ENCODE data around the gene ZNF576. TPM values are rescaled to one million over a fixed set of nuclear protein-coding genes. Genes with fewer than 3 reads are reported as not detected.
A peak's percentile ranks its signal among the peaks of the same experiment; 100 is the strongest.

ZNF576 gene
- total and polyA plus RNA-seq, 2 donors (not counting 3 experiments of a cell fraction or from before 2014, with no cell fraction given), result 19.5 to 27.7 TPM

- Histone ChIP-seq H3K4me2 (ENCODE audit: insufficient read depth, low read length) (no peak overlapping the region), H4K20me1 (replicated peaks; ENCODE audit: control insufficient read depth, extremely low read depth, insufficient read depth, low read length) (no peaks in the 10 kb centered on the region), H3K9ac (replicated peaks; ENCODE audit: extremely low read depth, insufficient read depth, low read length) (no peak overlapping the region), H3K27ac (ENCODE audit: insufficient read depth, low read depth, low read length) (no peak overlapping the region), H3K4me3 (replicated peaks in 1 of 3; ENCODE audit: insufficient read depth in 1 of 3, low read depth in 1 of 3, low read length in 3 of 3) (no peak overlapping the region), H3K9me1 (replicated peaks; ENCODE audit: control insufficient read depth, extremely low read depth, insufficient read depth, low read length) (no peaks in the 10 kb centered on the region), H2AFZ (ENCODE audit: low read depth, low read length) (no peak overlapping the region), H3K36me3 (ENCODE audit: control insufficient read depth in 2 of 2, extremely low read depth in 1 of 2, insufficient read depth in 2 of 2, low read length in 2 of 2) (peaks cover 2 to 30% of the 10 kb centered on the region in 2 experiments), H3K9me3 (replicated peaks; ENCODE audit: control insufficient read depth, insufficient read depth, low read length) (no peaks in the 10 kb centered on the region), H3K4me1 (ENCODE audit: control insufficient read depth, extremely low read depth, insufficient read depth, low read length) (no peaks in the 10 kb centered on the region), H3K27me3 (ENCODE audit: control insufficient read depth in 2 of 2, insufficient read depth in 2 of 2, low read length in 2 of 2) (no peaks in the 10 kb centered on the region), H3K79me2 (ENCODE audit: control insufficient read depth, insufficient read depth, low read length) (no peaks in the 10 kb centered on the region)
- dilution Hi-C loops (cut with MboI; ENCODE audit: extremely low pct_ligation_motif_present, low sequenced_read_pairs), result no loop called here
- TF ChIP-seq MAX (IDR thresholded peaks at IDR 0.05; ENCODE audit: insufficient read depth, insufficient read length) (no peak), CTCF (IDR thresholded peaks at IDR 0.05; ENCODE audit: extremely low read depth in 1 of 2, insufficient read depth in 1 of 2, low read depth in 1 of 2, low read length in 2 of 2) (peak; percentile 84 to 94)
- no TSS peak for BruUV-seq (replicated peaks)
- intact Hi-C loops (cut with micrococcal nuclease), result loop anchor here (1.0 to 2.0 kb wide), 3 partner anchors 20 to 97 kb away; partner anchors contain the start of genes IRGQ and ZNF576
- DNase-seq (ENCODE audit: low read depth, low spot score), result peak; percentile 70
- CTCF ChIA-PET, result interaction anchor here (0.6 to 6.6 kb wide), 34 partner anchors 9 to 260 kb away, joined by 3 to 158 read pairs (median 4); partner anchors contain the start of genes IRGQ, PINLYP, XRCC1 and ZNF575
- POLR2A ChIA-PET, result interaction anchor here (0.5 to 1.2 kb wide), 2 partner anchors 15 to 20 kb away, joined by 3 read pairs; partner anchors contain the start of genes PINLYP and XRCC1
- peak; percentile 93 for FAIRE-seq
Measured at GRCh38 chr19:43555185-43555770, 41.1 kb upstream of the ZNF576 start.

GRCh38 chr19:43560687-43561086 is 35.7 kb upstream of the ZNF576 start:
- DNase-seq (ENCODE audit: low read depth, low spot score) (no peak), FAIRE-seq (no peak)
- Histone ChIP-seq H3K27me3 (ENCODE audit: control insufficient read depth in 2 of 2, insufficient read depth in 2 of 2, low read length in 2 of 2) (no peaks in the 10 kb centered on the region), H3K9me3 (replicated peaks; ENCODE audit: control insufficient read depth, insufficient read depth, low read length) (no peaks in the 10 kb centered on the region), H2AFZ (ENCODE audit: low read depth, low read length) (no peak overlapping the region), H4K20me1 (replicated peaks; ENCODE audit: control insufficient read depth, extremely low read depth, insufficient read depth, low read length) (no peaks in the 10 kb centered on the region), H3K4me3 (replicated peaks in 1 of 3; ENCODE audit: insufficient read depth in 1 of 3, low read depth in 1 of 3, low read length in 3 of 3) (no peak overlapping the region), H3K4me1 (ENCODE audit: control insufficient read depth, extremely low read depth, insufficient read depth, low read length) (no peaks in the 10 kb centered on the region), H3K4me2 (ENCODE audit: insufficient read depth, low read length) (no peak overlapping the region), H3K36me3 (ENCODE audit: control insufficient read depth in 2 of 2, extremely low read depth in 1 of 2, insufficient read depth in 2 of 2, low read length in 2 of 2) (peaks cover 0 to 9% of the 10 kb centered on the region in 2 experiments), H3K9me1 (replicated peaks; ENCODE audit: control insufficient read depth, extremely low read depth, insufficient read depth, low read length) (no peaks in the 10 kb centered on the region), H3K9ac (replicated peaks; ENCODE audit: extremely low read depth, insufficient read depth, low read length) (no peak overlapping the region), H3K79me2 (ENCODE audit: control insufficient read depth, insufficient read depth, low read length) (no peaks in the 10 kb centered on the region), H3K27ac (ENCODE audit: insufficient read depth, low read depth, low read length) (no peak overlapping the region)
- POLR2A ChIA-PET, result no interaction called here
- CTCF ChIA-PET, result interaction anchor here (1.4 to 2.9 kb wide), 2 partner anchors 24 to 35 kb away, joined by 3 to 11 read pairs; partner anchors contain the start of genes IRGQ and ZNF576
- TF ChIP-seq JUN (IDR thresholded peaks at IDR 0.05; ENCODE audit: borderline replicate concordance, insufficient read depth, insufficient read length, low read depth) (no peak), GATA2 (IDR thresholded peaks at IDR 0.05; ENCODE audit: insufficient read depth, insufficient read length, low read depth, low read length) (no peak), EZH2 (IDR thresholded peaks at IDR 0.05; ENCODE audit: borderline replicate concordance, low read depth, low read length, severe bottlenecking) (no peak), MYC (IDR thresholded peaks at IDR 0.05; ENCODE audit: low read depth, low read length) (no peak)
- intact Hi-C loops (cut with micrococcal nuclease), result no loop called here
- no TSS peak for BruUV-seq (replicated peaks)
- dilution Hi-C loops (cut with MboI; ENCODE audit: extremely low pct_ligation_motif_present, low sequenced_read_pairs), result no loop called here

Data from endothelial cell of umbilical vein (primary cell).